D721Med (cell line): ENCODE measurements around the gene MAP1LC3B2.
"Not testable (repeated sequence)": the region's sequence is repeated elsewhere in the genome, so short reads cannot be mapped to it uniquely, and the experiment has no call there.

ENCODE experiments used
- DNase-seq: peaks from one replicate; pipeline ENCODE4 v3.0.0; 2011; ENCODE audit warnings: low spot score; ENCODE audit not compliant: insufficient read length
- FAIRE-seq: peaks from 2 replicates; lab custom pipeline; 2011; peaks lifted over from hg19 to GRCh38; lab: Jason Lieb, UNC
- CTCF ChIP-seq: IDR thresholded peaks from 2 replicates; pipeline ENCODE4 v1.5.1; 2012; ENCODE audit warnings: mild to moderate bottlenecking, control low read depth; ENCODE audit not compliant: insufficient read depth; ENCODE audit errors: missing control alignments

MAP1LC3B2 gene

GRCh38 chr12:116556964-116557698 is 2.0 kb upstream of the MAP1LC3B2 start:
- FAIRE-seq (no peak), DNase-seq (no peak)
- TF ChIP-seq CTCF: no peak

GRCh38 chr12:116558280-116559161 is 660 bp upstream of the MAP1LC3B2 start:
- DNase-seq (no peak), FAIRE-seq (no peak)

GRCh38 chr12:116561181-116561821 is 2.1 kb downstream of the MAP1LC3B2 start:
- DNase-seq (no peak), FAIRE-seq (no peak)
- TF ChIP-seq CTCF: no peak

More at GRCh38 chr12:116558280-116559161, 660 bp upstream of the MAP1LC3B2 start:
- no peak for TF ChIP-seq CTCF

GRCh38 chr12:116562090-116562489 is 2.9 kb downstream of the MAP1LC3B2 start:
- DNase-seq (no peak), FAIRE-seq (no peak)
- TF ChIP-seq CTCF: no peak

GRCh38 chr12:116563262-116563661 is 4.1 kb downstream of the MAP1LC3B2 start:
- DNase-seq: no peak
- FAIRE-seq: no peak
- no peak for TF ChIP-seq CTCF

- no peak for TF ChIP-seq CTCF
- DNase-seq (no peak), FAIRE-seq (no peak)
Observed at GRCh38 chr12:116564080-116564479, 4.9 kb downstream of the MAP1LC3B2 start.

- FAIRE-seq, DNase-seq: not testable (repeated sequence)
Observed at GRCh38 chr12:116565221-116565620, 6.0 kb downstream of the MAP1LC3B2 start.
